ENCODE data around the gene IMPDH1.
"Not testable (repeated sequence)": the region's sequence is repeated elsewhere in the genome, so short reads cannot be mapped to it uniquely, and the experiment has no call there.

Gene IMPDH1

GRCh38 chr7:128409596-128410450 is at the start of gene IMPDH1:
Gene IMPDH1 (minus strand): TSS chr7:128409982. CDS start chr7:128409901, 81 bp downstream.
- peak; percentile 84 for DNase-seq

- DNase-seq: peak; percentile 91
Measured at GRCh38 chr7:128459394-128459878, 49.7 kb upstream of the IMPDH1 start.

- no peak for DNase-seq
Measured at GRCh38 chr7:128458956-128459355, 49.2 kb upstream of the IMPDH1 start.

GRCh38 chr7:128457385-128457784 is 47.6 kb upstream of the IMPDH1 start:
- not testable (repeated sequence) for DNase-seq

- peak; percentile 20 for DNase-seq
Measured at GRCh38 chr7:128456255-128456725, 46.5 kb upstream of the IMPDH1 start.

- DNase-seq: peak; percentile 97
Measured at GRCh38 chr7:128455543-128456254, 45.9 kb upstream of the IMPDH1 start, which contains the start of gene HILPDA. Gene HILPDA (plus strand): TSS chr7:128455878. CDS start chr7:128457269, 1,391 bp downstream.

GRCh38 chr7:128454808-128455542 is 45.2 kb upstream of the IMPDH1 start:
- DNase-seq: peak; percentile 59

GRCh38 chr7:128453836-128454804 is 44.3 kb upstream of the IMPDH1 start:
- DNase-seq: no peak

- DNase-seq: no peak
Measured at GRCh38 chr7:128452552-128452951, 42.8 kb upstream of the IMPDH1 start.

GRCh38 chr7:128450913-128451312 is 41.1 kb upstream of the IMPDH1 start:
- no peak for DNase-seq

GRCh38 chr7:128450409-128450808 is 40.6 kb upstream of the IMPDH1 start:
- peak; percentile 28 for DNase-seq

GRCh38 chr7:128448751-128449302 is 39.0 kb upstream of the IMPDH1 start:
- DNase-seq: no peak

GRCh38 chr7:128447941-128448564 is 38.3 kb upstream of the IMPDH1 start:
- DNase-seq: no peak

GRCh38 chr7:128446306-128446705 is 36.5 kb upstream of the IMPDH1 start:
- DNase-seq: no peak

GRCh38 chr7:128443831-128444600 is 34.2 kb upstream of the IMPDH1 start:
- DNase-seq: no peak

GRCh38 chr7:128442356-128442755 is 32.6 kb upstream of the IMPDH1 start:
- no peak for DNase-seq

GRCh38 chr7:128437426-128438332 is 27.9 kb upstream of the IMPDH1 start:
- peak; percentile 76 for DNase-seq

GRCh38 chr7:128435327-128435686 is 25.5 kb upstream of the IMPDH1 start:
- DNase-seq: no peak
